ENCODE measurements around the gene EPB41L3.

GRCh38 chr18:5496305-5496704, 47.5 kb downstream of the EPB41L3 start:
- no peak for TF ChIP-seq CTCF (IDR thresholded peaks at IDR 0.05)
- TF ChIP-seq POLR2A (IDR thresholded peaks at IDR 0.05), result no peak
